WTC11 (cell line): ENCODE data around the gene CAPRIN1. TPM values are rescaled to one million over a fixed set of nuclear protein-coding genes. Genes with fewer than 3 reads are reported as not detected.

ENCODE experiments used
- ATAC-seq: fragments of 200-7000 bp; cut with Tn5 transposase; 2 replicates; pipeline ENCODE4 v1.10.0; 2021; ENCODE audit warnings: mild to moderate bottlenecking, moderate library complexity
- CTCF ChIA-PET: fragments of 300-600 bp; sonication (Branson Sonifier 250); formaldehyde crosslinking; loops from one replicate; lab custom pipeline; 2021; ENCODE audit warnings: antibody characterized with exemption; lab: Charles Lee
- POLR2A ChIA-PET: fragments of 350-600 bp; sonication (Branson Sonifier 250); formaldehyde crosslinking; loops from one replicate; lab custom pipeline; 2021; ENCODE audit warnings: antibody characterized with exemption; lab: Charles Lee
- DNase-seq: peaks from one replicate; pipeline ENCODE4 v3.0.0; 2021; ENCODE audit warnings: low spot score
- H3K27ac Mint-ChIP-seq: 2 replicates; pipeline ENCODE4 v1.8.0; 2021; ENCODE audit warnings: mixed read lengths
- H3K27me3 Mint-ChIP-seq: 2 replicates; pipeline ENCODE4 v1.8.0; 2021; ENCODE audit warnings: low read depth, mild to moderate bottlenecking, moderate library complexity, mixed read lengths
- H3K36me3 Mint-ChIP-seq: 2 replicates; pipeline ENCODE4 v1.8.0; 2021; ENCODE audit warnings: mixed read lengths
- H3K4me1 Mint-ChIP-seq: 2 replicates; pipeline ENCODE4 v1.8.0; 2022; ENCODE audit warnings: mixed read lengths
- H3K4me3 Mint-ChIP-seq: 2 replicates; pipeline ENCODE4 v1.8.0; 2021; ENCODE audit warnings: mild to moderate bottlenecking, moderate library complexity, mixed read lengths
- H3K9me3 Mint-ChIP-seq: 2 replicates; pipeline ENCODE4 v1.8.0; 2021; ENCODE audit warnings: mixed read lengths
- ATF1 ChIP-seq: sonication (generic); formaldehyde crosslinking; IDR thresholded peaks from 2 replicates; pipeline ENCODE4 v1.8.1; 2023; ENCODE audit warnings: mild to moderate bottlenecking, moderate library complexity, missing genetic modification reagents
- CBFB ChIP-seq: sonication (generic); formaldehyde crosslinking; IDR thresholded peaks from 2 replicates; pipeline ENCODE4 v1.8.1; 2022; ENCODE audit warnings: mild to moderate bottlenecking, low read depth, missing genetic modification reagents
- EMX1 ChIP-seq: fragments of 250-450 bp; sonication (Bioruptor Pico); IDR thresholded peaks from 2 replicates; pipeline ENCODE4 v1.8.0; 2021; ENCODE audit warnings: mild to moderate bottlenecking
- ERG ChIP-seq: fragments of 250-450 bp; sonication (Bioruptor Pico); IDR thresholded peaks from 2 replicates; pipeline ENCODE4 v1.8.0; 2021; ENCODE audit warnings: mild to moderate bottlenecking
- FOXJ3 ChIP-seq: sonication (generic); formaldehyde crosslinking; IDR thresholded peaks from 2 replicates; pipeline ENCODE4 v1.9.0; 2021; ENCODE audit warnings: missing genetic modification reagents, mild to moderate bottlenecking, borderline replicate concordance
- FOXK1 ChIP-seq: sonication (generic); formaldehyde crosslinking; IDR thresholded peaks from 2 replicates; pipeline ENCODE4 v1.8.0; 2022; ENCODE audit warnings: mild to moderate bottlenecking, moderate library complexity, missing genetic modification reagents
- FOXP1 ChIP-seq: sonication (generic); formaldehyde crosslinking; IDR thresholded peaks from 2 replicates; pipeline ENCODE4 v1.8.0; 2022; ENCODE audit warnings: missing genetic modification reagents, mild to moderate bottlenecking, moderate library complexity, borderline replicate concordance
- GRHL2 ChIP-seq: fragments of 250-450 bp; sonication (Bioruptor Pico); IDR thresholded peaks from 2 replicates; pipeline ENCODE4 v1.8.0; 2022; ENCODE audit warnings: mild to moderate bottlenecking, moderate library complexity; ENCODE audit not compliant: insufficient replicate concordance, severe bottlenecking
- GTF2I ChIP-seq: fragments of 250-450 bp; sonication (Bioruptor Pico); conservative IDR thresholded peaks from 2 replicates; pipeline ENCODE4 v1.4.0; 2021; ENCODE audit warnings: mild to moderate bottlenecking
- HMGA2 ChIP-seq: fragments of 250-450 bp; sonication (Bioruptor Pico); IDR thresholded peaks from 2 replicates; pipeline ENCODE4 v1.4.0; 2021; ENCODE audit warnings: mild to moderate bottlenecking, moderate library complexity
- MLX ChIP-seq: sonication (generic); formaldehyde crosslinking; IDR thresholded peaks from 2 replicates; pipeline ENCODE4 v1.8.1; 2023; ENCODE audit warnings: mild to moderate bottlenecking, missing genetic modification reagents, moderate library complexity
- MXD4 ChIP-seq: fragments of 250-450 bp; sonication (Bioruptor Pico); IDR thresholded peaks from 2 replicates; pipeline ENCODE4 v1.8.0; 2021; ENCODE audit warnings: mild to moderate bottlenecking, moderate library complexity, borderline replicate concordance
- MYBL2 ChIP-seq: sonication (generic); formaldehyde crosslinking; IDR thresholded peaks from 2 replicates; pipeline ENCODE4 v1.8.1; 2023; ENCODE audit warnings: mild to moderate bottlenecking, moderate library complexity, missing genetic modification reagents
- NFE2L1 ChIP-seq: sonication (generic); formaldehyde crosslinking; IDR thresholded peaks from 2 replicates; pipeline ENCODE4 v1.8.1; 2023; ENCODE audit warnings: missing genetic modification reagents
- NFYB ChIP-seq: sonication (generic); formaldehyde crosslinking; conservative IDR thresholded peaks from 2 replicates; pipeline ENCODE4 v1.8.0; 2022; ENCODE audit warnings: low read depth, missing genetic modification reagents
- NR2C2 ChIP-seq: sonication (generic); formaldehyde crosslinking; IDR thresholded peaks from 2 replicates; pipeline ENCODE4 v1.8.0; 2022; ENCODE audit warnings: mild to moderate bottlenecking, missing genetic modification reagents
- OVOL2 ChIP-seq: fragments of 250-450 bp; sonication (Bioruptor Pico); IDR thresholded peaks from 2 replicates; pipeline ENCODE4 v1.9.0; 2021; ENCODE audit warnings: mild to moderate bottlenecking, borderline replicate concordance
- RORB ChIP-seq: fragments of 250-450 bp; sonication (Bioruptor Pico); IDR thresholded peaks from 2 replicates; pipeline ENCODE4 v1.9.0; 2021; ENCODE audit warnings: mild to moderate bottlenecking
- ZNF138 ChIP-seq: sonication (generic); formaldehyde crosslinking; conservative IDR thresholded peaks from 2 replicates; pipeline ENCODE4 v1.8.1; 2022; ENCODE audit warnings: mild to moderate bottlenecking, moderate library complexity, missing genetic modification reagents
- ZNF232 ChIP-seq: sonication (generic); formaldehyde crosslinking; IDR thresholded peaks from 2 replicates; pipeline ENCODE4 v1.8.0; 2022; ENCODE audit warnings: mild to moderate bottlenecking, missing genetic modification reagents
- ZNF263 ChIP-seq: sonication (generic); formaldehyde crosslinking; IDR thresholded peaks from 2 replicates; pipeline ENCODE4 v1.8.1; 2022; ENCODE audit warnings: low read depth, mild to moderate bottlenecking, moderate library complexity, missing genetic modification reagents
- ZNF396 ChIP-seq: fragments of 250-450 bp; sonication (Bioruptor Pico); IDR thresholded peaks from 2 replicates; pipeline ENCODE4 v1.8.0; 2021; ENCODE audit warnings: mild to moderate bottlenecking, moderate library complexity, borderline replicate concordance
- ZNF671 ChIP-seq: fragments of 250-450 bp; sonication (Bioruptor Pico); IDR thresholded peaks from 2 replicates; pipeline ENCODE4 v1.8.0; 2021; ENCODE audit warnings: mild to moderate bottlenecking
- total RNA-seq: library from RNA; stranded (reverse); gene quantifications from 3 replicates; pipeline ENCODE4 v1.2.3, GENCODE V29; 2021
- TF ChIP-seq, protein P1 (sequence below): sonication (generic); formaldehyde crosslinking; IDR thresholded peaks from 2 replicates; pipeline ENCODE4 v1.8.1; 2022; ENCODE audit warnings: mild to moderate bottlenecking, missing genetic modification reagents, moderate library complexity, borderline replicate concordance
- TF ChIP-seq, protein P2 (sequence below): sonication (generic); formaldehyde crosslinking; conservative IDR thresholded peaks from 2 replicates; pipeline ENCODE4 v1.8.1; 2023; ENCODE audit warnings: mild to moderate bottlenecking, low read depth, missing genetic modification reagents, moderate library complexity
- TF ChIP-seq, protein P3 (sequence below): fragments of 250-450 bp; sonication (Bioruptor Pico); IDR thresholded peaks from 2 replicates; pipeline ENCODE4 v2.1.2; 2022; ENCODE audit warnings: mild to moderate bottlenecking, moderate library complexity
- TF ChIP-seq, protein P4 (sequence below): sonication (generic); formaldehyde crosslinking; IDR thresholded peaks from 2 replicates; pipeline ENCODE4 v1.8.0; 2023; ENCODE audit warnings: missing genetic modification reagents, mild to moderate bottlenecking, borderline replicate concordance

Gene CAPRIN1
- total RNA-seq, 1 experiment from 2014 or later, result 288 TPM

DNA sequence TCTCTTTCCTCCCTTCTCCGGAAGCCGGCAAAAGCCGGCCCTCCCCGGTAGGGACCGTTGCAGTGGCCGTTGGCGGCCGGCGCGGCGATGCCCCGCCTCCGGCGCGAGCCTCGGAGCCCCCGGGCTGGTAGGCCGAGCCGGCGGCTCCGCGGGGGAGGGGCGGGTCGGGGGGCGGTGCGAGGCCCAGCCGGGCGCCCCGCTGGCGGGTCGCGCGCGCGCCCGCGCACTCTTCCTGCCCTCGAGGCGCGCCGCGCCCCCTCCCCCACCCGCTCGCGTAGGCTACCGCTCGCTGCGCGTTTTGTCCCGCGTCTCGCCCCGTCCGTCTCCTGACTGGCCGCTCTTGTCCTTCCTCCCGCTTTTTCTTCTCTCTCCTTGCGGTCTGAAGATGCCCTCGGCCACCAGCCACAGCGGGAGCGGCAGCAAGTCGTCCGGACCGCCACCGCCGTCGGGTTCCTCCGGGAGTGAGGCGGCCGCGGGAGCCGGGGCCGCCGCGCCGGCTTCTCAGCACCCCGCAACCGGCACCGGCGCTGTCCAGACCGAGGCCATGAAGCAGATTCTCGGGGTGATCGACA lies 591 bp downstream of the CAPRIN1 start:
- H3K4me1 Mint-ChIP-seq, result peaks cover 44% of the 10 kb centered on the region
- no peak overlapping the region for H3K27ac Mint-ChIP-seq
- CTCF ChIA-PET, result interaction anchor here (0.7 to 1.0 kb wide), 2 partner anchors 12 to 64 kb away, joined by 3 to 8 read pairs; no protein-coding TSS in a partner anchor
- TF ChIP-seq MYBL2 (CRISPR knock-in tag) (no peak), HMGA2 (no peak), ZNF263 (CRISPR knock-in tag) (0 out of 2 replicates have a peak, but pooled peaks have one; percentile 32), MXD4 (CRISPR knock-in tag) (no peak), EMX1 (CRISPR knock-in tag) (no peak), FOXP1 (CRISPR knock-in tag) (0 out of 2 replicates have a peak, but pooled peaks have one; percentile 24), ZNF138 (CRISPR knock-in tag) (no peak), ZNF671 (CRISPR knock-in tag) (no peak), GRHL2 (CRISPR knock-in tag) (no peak), FOXJ3 (CRISPR knock-in tag) (no peak), RORB (no peak), OVOL2 (no peak), ZNF396 (CRISPR knock-in tag) (no peak), NFYB (CRISPR knock-in tag) (no peak), ZNF232 (CRISPR knock-in tag) (no peak), NR2C2 (CRISPR knock-in tag) (no peak), CBFB (CRISPR knock-in tag) (peak; percentile 71; the same call in 1 of the 2 replicates), FOXK1 (CRISPR knock-in tag) (peak; percentile 64; the same call in 1 of the 2 replicates), NFE2L1 (CRISPR knock-in tag) (peak; percentile 56; the same call in 1 of the 2 replicates), ERG (no peak), ATF1 (CRISPR knock-in tag) (no peak), MLX (no peak), GTF2I (CRISPR knock-in tag) (no peak)
- TF ChIP-seq, protein P1, sequence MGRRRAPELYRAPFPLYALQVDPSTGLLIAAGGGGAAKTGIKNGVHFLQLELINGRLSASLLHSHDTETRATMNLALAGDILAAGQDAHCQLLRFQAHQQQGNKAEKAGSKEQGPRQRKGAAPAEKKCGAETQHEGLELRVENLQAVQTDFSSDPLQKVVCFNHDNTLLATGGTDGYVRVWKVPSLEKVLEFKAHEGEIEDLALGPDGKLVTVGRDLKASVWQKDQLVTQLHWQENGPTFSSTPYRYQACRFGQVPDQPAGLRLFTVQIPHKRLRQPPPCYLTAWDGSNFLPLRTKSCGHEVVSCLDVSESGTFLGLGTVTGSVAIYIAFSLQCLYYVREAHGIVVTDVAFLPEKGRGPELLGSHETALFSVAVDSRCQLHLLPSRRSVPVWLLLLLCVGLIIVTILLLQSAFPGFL (CRISPR knock-in tag), result 0 out of 2 replicates have a peak, but pooled peaks have one; percentile 31
- TF ChIP-seq, protein P2, sequence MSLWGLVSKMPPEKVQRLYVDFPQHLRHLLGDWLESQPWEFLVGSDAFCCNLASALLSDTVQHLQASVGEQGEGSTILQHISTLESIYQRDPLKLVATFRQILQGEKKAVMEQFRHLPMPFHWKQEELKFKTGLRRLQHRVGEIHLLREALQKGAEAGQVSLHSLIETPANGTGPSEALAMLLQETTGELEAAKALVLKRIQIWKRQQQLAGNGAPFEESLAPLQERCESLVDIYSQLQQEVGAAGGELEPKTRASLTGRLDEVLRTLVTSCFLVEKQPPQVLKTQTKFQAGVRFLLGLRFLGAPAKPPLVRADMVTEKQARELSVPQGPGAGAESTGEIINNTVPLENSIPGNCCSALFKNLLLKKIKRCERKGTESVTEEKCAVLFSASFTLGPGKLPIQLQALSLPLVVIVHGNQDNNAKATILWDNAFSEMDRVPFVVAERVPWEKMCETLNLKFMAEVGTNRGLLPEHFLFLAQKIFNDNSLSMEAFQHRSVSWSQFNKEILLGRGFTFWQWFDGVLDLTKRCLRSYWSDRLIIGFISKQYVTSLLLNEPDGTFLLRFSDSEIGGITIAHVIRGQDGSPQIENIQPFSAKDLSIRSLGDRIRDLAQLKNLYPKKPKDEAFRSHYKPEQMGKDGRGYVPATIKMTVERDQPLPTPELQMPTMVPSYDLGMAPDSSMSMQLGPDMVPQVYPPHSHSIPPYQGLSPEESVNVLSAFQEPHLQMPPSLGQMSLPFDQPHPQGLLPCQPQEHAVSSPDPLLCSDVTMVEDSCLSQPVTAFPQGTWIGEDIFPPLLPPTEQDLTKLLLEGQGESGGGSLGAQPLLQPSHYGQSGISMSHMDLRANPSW (CRISPR knock-in tag), result no peak
- TF ChIP-seq, protein P3, sequence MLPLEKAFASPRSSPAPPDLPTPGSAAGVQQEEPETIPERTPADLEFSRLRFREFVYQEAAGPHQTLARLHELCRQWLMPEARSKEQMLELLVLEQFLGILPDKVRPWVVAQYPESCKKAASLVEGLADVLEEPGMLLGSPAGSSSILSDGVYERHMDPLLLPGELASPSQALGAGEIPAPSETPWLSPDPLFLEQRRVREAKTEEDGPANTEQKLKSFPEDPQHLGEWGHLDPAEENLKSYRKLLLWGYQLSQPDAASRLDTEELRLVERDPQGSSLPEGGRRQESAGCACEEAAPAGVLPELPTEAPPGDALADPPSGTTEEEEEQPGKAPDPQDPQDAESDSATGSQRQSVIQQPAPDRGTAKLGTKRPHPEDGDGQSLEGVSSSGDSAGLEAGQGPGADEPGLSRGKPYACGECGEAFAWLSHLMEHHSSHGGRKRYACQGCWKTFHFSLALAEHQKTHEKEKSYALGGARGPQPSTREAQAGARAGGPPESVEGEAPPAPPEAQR (CRISPR knock-in tag), result no peak
- TF ChIP-seq, protein P4, sequence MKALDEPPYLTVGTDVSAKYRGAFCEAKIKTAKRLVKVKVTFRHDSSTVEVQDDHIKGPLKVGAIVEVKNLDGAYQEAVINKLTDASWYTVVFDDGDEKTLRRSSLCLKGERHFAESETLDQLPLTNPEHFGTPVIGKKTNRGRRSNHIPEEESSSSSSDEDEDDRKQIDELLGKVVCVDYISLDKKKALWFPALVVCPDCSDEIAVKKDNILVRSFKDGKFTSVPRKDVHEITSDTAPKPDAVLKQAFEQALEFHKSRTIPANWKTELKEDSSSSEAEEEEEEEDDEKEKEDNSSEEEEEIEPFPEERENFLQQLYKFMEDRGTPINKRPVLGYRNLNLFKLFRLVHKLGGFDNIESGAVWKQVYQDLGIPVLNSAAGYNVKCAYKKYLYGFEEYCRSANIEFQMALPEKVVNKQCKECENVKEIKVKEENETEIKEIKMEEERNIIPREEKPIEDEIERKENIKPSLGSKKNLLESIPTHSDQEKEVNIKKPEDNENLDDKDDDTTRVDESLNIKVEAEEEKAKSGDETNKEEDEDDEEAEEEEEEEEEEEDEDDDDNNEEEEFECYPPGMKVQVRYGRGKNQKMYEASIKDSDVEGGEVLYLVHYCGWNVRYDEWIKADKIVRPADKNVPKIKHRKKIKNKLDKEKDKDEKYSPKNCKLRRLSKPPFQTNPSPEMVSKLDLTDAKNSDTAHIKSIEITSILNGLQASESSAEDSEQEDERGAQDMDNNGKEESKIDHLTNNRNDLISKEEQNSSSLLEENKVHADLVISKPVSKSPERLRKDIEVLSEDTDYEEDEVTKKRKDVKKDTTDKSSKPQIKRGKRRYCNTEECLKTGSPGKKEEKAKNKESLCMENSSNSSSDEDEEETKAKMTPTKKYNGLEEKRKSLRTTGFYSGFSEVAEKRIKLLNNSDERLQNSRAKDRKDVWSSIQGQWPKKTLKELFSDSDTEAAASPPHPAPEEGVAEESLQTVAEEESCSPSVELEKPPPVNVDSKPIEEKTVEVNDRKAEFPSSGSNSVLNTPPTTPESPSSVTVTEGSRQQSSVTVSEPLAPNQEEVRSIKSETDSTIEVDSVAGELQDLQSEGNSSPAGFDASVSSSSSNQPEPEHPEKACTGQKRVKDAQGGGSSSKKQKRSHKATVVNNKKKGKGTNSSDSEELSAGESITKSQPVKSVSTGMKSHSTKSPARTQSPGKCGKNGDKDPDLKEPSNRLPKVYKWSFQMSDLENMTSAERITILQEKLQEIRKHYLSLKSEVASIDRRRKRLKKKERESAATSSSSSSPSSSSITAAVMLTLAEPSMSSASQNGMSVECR, result 0 out of 2 replicates have a peak, but pooled peaks have one; percentile 69

More for the DNA sequence above, 591 bp downstream of the CAPRIN1 start:
- Mint-ChIP-seq H3K9me3 (no peaks in the 10 kb centered on the region), H3K4me3 (peak overlapping the region; percentile 98), H3K27me3 (peaks cover 3% of the 10 kb centered on the region; the same call in 1 of the 2 replicates), H3K36me3 (peaks cover 23% of the 10 kb centered on the region)
- ATAC-seq, result peak; percentile 74
- peak; percentile 86 for DNase-seq
- POLR2A ChIA-PET, result interaction anchor here (1.2 to 2.5 kb wide), 3 partner anchors 12 to 54 kb away, joined by 3 to 12 read pairs (median 7); partner anchors contain the start of gene NAT10
